T-helper 17 cell (primary cell): ENCODE results near the gene NME7. TPM values are rescaled to one million over a fixed set of nuclear protein-coding genes. Genes with fewer than 3 reads are reported as not detected.
A peak's percentile ranks its signal among the peaks of the same experiment; 100 is the strongest.

ENCODE experiments used
- ATAC-seq: fragments of 150-1000 bp; cut with Tn5 transposase; 2 replicates; pipeline ENCODE4 v1.10.0; 2021; ENCODE audit warnings: mild to moderate bottlenecking, moderate library complexity
- DNase-seq, 3 donors: peaks; one replicate each; pipeline versions ENCODE4 v3.0.0 to v3.0.0-alpha.2; 2020 to 2021
- H3K9me3 ChIP-seq: one replicate; pipeline ENCODE4 v1.7.0; 2013; ENCODE audit warnings: low read length, mild to moderate bottlenecking; ENCODE audit not compliant: control insufficient read depth, poor library complexity, severe bottlenecking
- H3K27ac Mint-ChIP-seq: one replicate; pipeline ENCODE4 v1.8.0; 2022; ENCODE audit warnings: mild to moderate bottlenecking, moderate library complexity, mixed read lengths
- H3K27me3 Mint-ChIP-seq: one replicate; pipeline ENCODE4 v1.8.0; 2022; ENCODE audit warnings: mixed read lengths
- H3K36me3 Mint-ChIP-seq: one replicate; pipeline ENCODE4 v1.8.0; 2022; ENCODE audit warnings: low read depth, mixed read lengths
- H3K4me1 Mint-ChIP-seq: one replicate; pipeline ENCODE4 v1.8.0; 2022; ENCODE audit warnings: mild to moderate bottlenecking, mixed read lengths
- H3K4me3 Mint-ChIP-seq: one replicate; pipeline ENCODE4 v1.8.0; 2022; ENCODE audit warnings: mild to moderate bottlenecking, moderate library complexity, mixed read lengths
- total RNA-seq, 4 donors: library from RNA in 2 of 4; stranded (reverse) in 2 of 4; gene quantifications; one replicate each; pipeline ENCODE4 v1.2.3 and lab custom pipeline; 2022 to 2026

The NME7 gene
- total RNA-seq, 2 donors from 2014 or later = 9.1 to 9.2 TPM

- DNase-seq (no peak), ATAC-seq (peak; percentile 57)
- Mint-ChIP-seq H3K27me3 (peaks cover 10% of the 10 kb centered on the region), H3K4me1 (peaks cover 8% of the 10 kb centered on the region), H3K4me3 (peak overlapping the region; percentile 49), H3K36me3 (peaks cover 2% of the 10 kb centered on the region), H3K27ac (peak overlapping the region; percentile 32)
- H3K9me3 ChIP-seq = no peaks in the 10 kb centered on the region
These were observed 251.6 kb downstream of the NME7 start for GRCh38 chr1:169115891-169116585.

GRCh38 chr1:169113613-169114119, 253.9 kb downstream of the NME7 start:
- no peak for DNase-seq
- Mint-ChIP-seq H3K4me1 (peaks cover 16% of the 10 kb centered on the region), H3K27me3 (peaks cover 10% of the 10 kb centered on the region), H3K36me3 (peaks cover 4% of the 10 kb centered on the region), H3K27ac (no peak overlapping the region), H3K4me3 (no peak overlapping the region)
- ATAC-seq = no peak
- no peaks in the 10 kb centered on the region for H3K9me3 ChIP-seq

DNA sequence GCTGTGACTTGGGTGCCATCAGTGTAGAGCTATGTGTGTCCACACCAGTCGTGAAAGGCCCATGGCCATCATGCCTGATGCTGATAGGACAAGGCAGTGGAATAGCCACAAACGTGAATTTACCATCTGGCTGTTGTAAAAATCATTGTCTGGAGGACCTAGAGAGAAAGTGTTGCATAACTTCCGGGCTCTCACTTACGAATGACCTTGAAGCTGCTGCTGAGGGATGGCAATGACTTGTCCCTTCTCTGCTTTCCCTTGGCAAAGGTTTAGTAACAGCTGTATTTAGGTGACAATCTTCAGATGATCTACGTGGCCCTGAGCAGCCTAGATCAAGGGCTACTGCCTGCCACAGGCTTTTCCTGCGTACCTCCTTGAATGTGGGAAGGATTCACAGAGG, 255.4 kb downstream of the NME7 start:
- Mint-ChIP-seq H3K4me1 (peaks cover 25% of the 10 kb centered on the region), H3K27ac (no peak overlapping the region), H3K27me3 (peaks cover 16% of the 10 kb centered on the region), H3K36me3 (peaks cover 4% of the 10 kb centered on the region), H3K4me3 (no peak overlapping the region)
- no peak for DNase-seq
- H3K9me3 ChIP-seq = no peaks in the 10 kb centered on the region
- ATAC-seq = no peak

DNA sequence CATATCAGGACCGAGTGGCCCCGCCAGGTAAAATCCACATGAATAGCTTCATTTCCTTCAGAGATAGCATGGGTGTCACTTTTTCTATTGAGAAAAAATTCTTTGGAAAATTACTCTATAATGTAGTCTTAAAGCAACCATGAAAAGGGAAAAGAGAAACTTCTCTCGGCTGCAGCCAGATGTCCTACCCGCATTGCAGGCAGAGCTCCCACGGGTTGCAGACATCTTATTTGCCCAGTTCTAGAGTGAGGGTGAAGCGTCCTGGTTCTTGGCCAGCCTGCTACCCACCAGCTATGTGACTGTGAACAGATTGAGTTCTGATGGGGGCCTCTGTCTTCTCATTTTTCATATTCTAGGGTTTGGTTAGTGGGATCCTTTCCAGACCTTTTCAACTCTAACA, 256.1 kb downstream of the NME7 start:
- Mint-ChIP-seq H3K4me1 (peaks cover 28% of the 10 kb centered on the region), H3K36me3 (peaks cover 6% of the 10 kb centered on the region), H3K4me3 (no peak overlapping the region), H3K27ac (no peak overlapping the region), H3K27me3 (peaks cover 21% of the 10 kb centered on the region)
- no peak for DNase-seq
- no peak for ATAC-seq
- H3K9me3 ChIP-seq = no peaks in the 10 kb centered on the region

DNA sequence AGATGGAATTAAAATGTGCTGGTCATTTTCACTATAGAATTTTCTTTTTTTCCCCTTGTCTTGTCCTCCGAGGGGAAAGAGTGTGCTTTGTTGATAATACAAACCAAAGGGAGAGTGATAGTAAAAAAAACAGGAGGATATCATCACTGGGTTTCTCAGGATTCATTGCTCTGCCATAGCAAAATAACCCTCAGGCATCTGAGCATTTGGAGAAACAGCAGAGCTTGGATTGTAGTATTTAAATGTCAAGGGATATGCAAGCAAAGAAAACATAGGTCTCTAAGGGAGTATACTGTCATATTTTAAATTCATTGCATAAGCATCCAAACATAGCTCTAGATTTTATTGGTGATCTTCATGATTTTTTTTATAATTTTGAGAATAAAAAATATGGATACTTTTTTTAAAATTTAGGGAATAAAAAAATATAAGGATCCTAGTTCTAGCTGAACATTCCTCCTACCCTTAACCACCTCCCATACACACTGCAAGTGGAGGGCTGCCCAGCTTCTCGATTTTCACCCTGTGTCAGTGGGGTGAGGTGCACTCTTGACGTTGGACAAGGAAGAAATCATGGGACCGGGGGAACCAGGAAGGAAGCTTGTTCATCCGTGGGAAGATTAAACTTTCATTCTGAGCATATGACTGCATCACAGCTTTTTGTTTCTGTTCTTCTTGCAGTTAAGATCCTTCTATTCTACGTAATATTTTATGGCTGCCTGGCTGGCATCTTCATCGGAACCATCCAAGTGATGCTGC, 256.7 kb downstream of the NME7 start:
- ATAC-seq (no peak), DNase-seq (no peak)
- H3K36me3 Mint-ChIP-seq = peaks cover 6% of the 10 kb centered on the region
- H3K4me1 Mint-ChIP-seq = peaks cover 24% of the 10 kb centered on the region
- peaks cover 15% of the 10 kb centered on the region for H3K27me3 Mint-ChIP-seq
- no peak overlapping the region for H3K27ac Mint-ChIP-seq
- H3K4me3 Mint-ChIP-seq = no peak overlapping the region
- no peaks in the 10 kb centered on the region for H3K9me3 ChIP-seq

DNA sequence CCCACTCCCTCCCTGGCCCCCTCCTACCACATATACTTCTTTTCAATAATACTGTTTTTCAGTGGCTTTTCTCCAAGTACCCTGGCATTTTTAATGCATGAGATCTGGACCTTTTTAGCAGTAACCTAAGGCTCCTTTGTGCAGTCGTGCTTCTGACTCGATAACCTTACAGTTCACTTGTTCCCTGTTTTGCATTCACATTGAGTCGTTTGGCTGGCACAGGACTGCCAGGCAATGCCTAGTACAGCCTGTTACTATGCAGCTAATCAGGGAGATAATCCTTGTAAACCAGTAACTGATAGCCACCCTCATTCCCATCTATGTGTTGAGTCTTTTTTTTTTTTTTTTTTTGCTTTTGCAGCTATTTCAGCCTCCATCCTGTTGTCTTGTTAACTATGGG, 257.4 kb downstream of the NME7 start:
- Mint-ChIP-seq H3K4me3 (no peak overlapping the region), H3K27ac (no peak overlapping the region), H3K27me3 (peaks cover 16% of the 10 kb centered on the region), H3K36me3 (peaks cover 6% of the 10 kb centered on the region), H3K4me1 (peaks cover 25% of the 10 kb centered on the region)
- DNase-seq = no peak
- no peaks in the 10 kb centered on the region for H3K9me3 ChIP-seq
- no peak for ATAC-seq

- peaks cover 30% of the 10 kb centered on the region for H3K4me1 Mint-ChIP-seq
- peaks cover 21% of the 10 kb centered on the region for H3K27me3 Mint-ChIP-seq
- peaks cover 6% of the 10 kb centered on the region for H3K36me3 Mint-ChIP-seq
- peak overlapping the region; percentile 74 for H3K4me3 Mint-ChIP-seq
- ATAC-seq (no peak), DNase-seq (no peak)
- H3K27ac Mint-ChIP-seq = peak overlapping the region; percentile 45
- H3K9me3 ChIP-seq = no peaks in the 10 kb centered on the region
These were observed 257.9 kb downstream of the NME7 start for GRCh38 chr1:169109561-169110134.

DNA sequence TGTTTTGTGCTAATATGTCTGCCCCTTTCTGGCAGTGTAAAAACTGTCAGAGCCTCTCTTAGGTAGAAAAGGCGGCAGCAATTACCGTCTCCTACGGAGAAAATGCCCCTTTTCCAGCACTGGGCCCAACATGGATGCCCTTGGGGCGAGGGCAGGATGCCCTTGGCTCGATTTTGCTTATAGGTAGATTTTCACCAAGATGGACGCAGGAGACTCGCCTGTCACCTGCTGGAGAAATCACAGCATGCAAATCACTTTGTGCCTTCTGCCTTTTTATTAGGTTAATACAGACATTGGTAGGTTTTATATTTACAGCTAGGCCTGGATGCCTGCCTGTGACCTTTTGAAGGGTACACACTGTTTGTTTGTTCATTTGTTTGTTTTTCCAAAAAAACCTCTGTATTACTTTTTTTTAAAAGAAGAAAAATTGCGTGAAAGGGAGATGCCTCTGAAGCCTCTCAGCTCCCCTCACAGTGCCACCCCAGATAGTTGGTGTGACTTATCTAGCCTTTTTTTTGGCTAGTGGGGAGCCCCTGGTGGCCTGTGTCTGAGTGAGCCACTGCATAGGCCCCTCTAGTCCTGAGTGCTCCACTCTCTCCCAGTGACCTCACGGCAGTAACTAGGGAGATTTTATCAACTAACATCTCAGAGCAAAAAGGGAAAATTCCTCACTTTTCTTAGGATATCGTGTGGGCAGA, 258.6 kb downstream of the NME7 start:
- Mint-ChIP-seq H3K27ac (peak overlapping the region; percentile 45), H3K27me3 (peaks cover 20% of the 10 kb centered on the region), H3K36me3 (peaks cover 6% of the 10 kb centered on the region), H3K4me3 (peak overlapping the region; percentile 74), H3K4me1 (peaks cover 30% of the 10 kb centered on the region)
- ATAC-seq (no peak), DNase-seq (no peak)
- no peaks in the 10 kb centered on the region for H3K9me3 ChIP-seq

DNA sequence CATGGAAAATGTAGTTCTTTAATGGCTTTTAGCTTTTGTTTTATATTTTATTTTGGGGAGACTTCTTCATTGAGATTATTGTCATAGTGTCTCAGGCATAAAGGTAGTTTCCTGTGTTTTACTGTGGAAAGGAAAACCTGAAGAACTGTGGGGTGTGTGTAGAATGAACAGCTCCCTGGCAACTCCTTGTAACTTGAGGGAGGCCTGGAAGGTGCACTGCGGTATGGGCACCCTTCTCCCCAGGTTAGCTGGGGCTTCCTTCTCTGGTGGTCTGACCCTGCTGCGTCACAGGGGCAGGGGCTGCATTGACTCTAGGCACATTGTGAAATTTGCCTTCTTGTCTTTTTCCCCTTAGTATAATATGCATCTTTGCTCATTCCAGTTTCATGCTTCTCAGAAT, 259.4 kb downstream of the NME7 start:
- H3K4me1 Mint-ChIP-seq = peaks cover 30% of the 10 kb centered on the region
- H3K9me3 ChIP-seq = no peaks in the 10 kb centered on the region
- DNase-seq = no peak
- ATAC-seq = no peak
- peaks cover 16% of the 10 kb centered on the region for H3K27me3 Mint-ChIP-seq
- H3K27ac Mint-ChIP-seq = peak overlapping the region; percentile 77
- H3K4me3 Mint-ChIP-seq = peak overlapping the region; percentile 95
- peaks cover 4% of the 10 kb centered on the region for H3K36me3 Mint-ChIP-seq

DNA sequence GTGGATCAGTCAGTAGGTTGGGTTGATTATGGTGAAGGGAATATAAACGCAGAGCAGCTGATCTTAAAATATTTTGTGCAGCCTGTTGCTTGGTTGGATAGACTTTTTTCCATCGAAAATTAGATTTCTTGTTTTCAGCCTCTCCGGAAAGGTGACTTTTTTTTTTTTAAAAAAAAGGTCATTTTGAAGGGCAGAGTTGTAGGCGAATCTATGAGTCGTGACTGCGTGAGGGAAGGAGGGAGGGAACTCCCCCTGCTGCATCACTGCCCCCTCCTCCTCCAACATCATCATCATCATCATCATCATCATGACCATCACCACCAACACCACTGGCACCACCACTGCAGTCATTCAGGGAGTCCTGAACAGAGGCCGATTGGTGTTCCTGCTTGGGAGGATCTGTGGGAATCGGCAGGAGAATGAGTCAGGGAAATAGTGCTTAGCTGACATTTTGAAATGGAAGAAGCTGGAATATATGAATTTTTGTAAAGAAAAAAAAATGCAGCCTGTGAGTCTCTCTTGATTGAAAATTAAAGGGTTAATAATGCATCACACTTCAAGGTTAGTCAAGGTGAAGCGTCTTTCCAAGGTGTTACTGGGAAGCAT, 259.9 kb downstream of the NME7 start:
- Mint-ChIP-seq H3K4me3 (peak overlapping the region; percentile 95), H3K27me3 (peaks cover 16% of the 10 kb centered on the region), H3K36me3 (peaks cover 4% of the 10 kb centered on the region), H3K27ac (peak overlapping the region; percentile 77), H3K4me1 (peaks cover 30% of the 10 kb centered on the region)
- no peak for ATAC-seq
- H3K9me3 ChIP-seq = no peaks in the 10 kb centered on the region
- DNase-seq = no peak

GRCh38 chr1:169106921-169107602, 260.5 kb downstream of the NME7 start:
- H3K36me3 Mint-ChIP-seq = peaks cover 4% of the 10 kb centered on the region
- H3K4me1 Mint-ChIP-seq = peaks cover 30% of the 10 kb centered on the region
- H3K4me3 Mint-ChIP-seq = peak overlapping the region; percentile 95
- H3K27ac Mint-ChIP-seq = peak overlapping the region; percentile 77
- H3K27me3 Mint-ChIP-seq = peaks cover 16% of the 10 kb centered on the region
- ATAC-seq (no peak), DNase-seq (no peak)
- no peaks in the 10 kb centered on the region for H3K9me3 ChIP-seq
